B cell (primary cell): Measurements from ENCODE around the gene TDRD9. TPM values are rescaled to one million over a fixed set of nuclear protein-coding genes. Genes with fewer than 3 reads are reported as not detected.

Experiments
- ATAC-seq: fragments of 200-7000 bp; cut with Tn5 transposase; one replicate; pipeline ENCODE4 v1.10.0; 2021; ENCODE audit warnings: low read depth, mild to moderate bottlenecking, moderate number of reproducible peaks, moderate library complexity
- CTCF ChIA-PET: fragments of 350-600 bp; sonication (Branson Sonifier 250); formaldehyde crosslinking; loops from one replicate; lab custom pipeline; 2021; ENCODE audit warnings: antibody characterized with exemption, inconsistent platforms; lab: Charles Lee
- POLR2A ChIA-PET: fragments of 350-600 bp; sonication (Branson Sonifier 250); formaldehyde crosslinking; loops from one replicate; lab custom pipeline; 2021; ENCODE audit warnings: antibody characterized with exemption; lab: Charles Lee
- DNase-seq: peaks from one replicate; pipeline ENCODE4 v3.0.0; 2013
- H2AFZ ChIP-seq: 2 replicates; pipeline ENCODE4 v1.6.1; 2012; ENCODE audit warnings: mild to moderate bottlenecking, low read depth, low read length; ENCODE audit not compliant: insufficient read depth, poor library complexity, severe bottlenecking
- H3K27ac ChIP-seq, 2 donors: 1 replicate in 1 of 2; 2 replicates in 1 of 2; pipeline ENCODE4 v1.5.1; 2012 to 2013; ENCODE audit warnings: low read length in 2 of 2, mild to moderate bottlenecking in 2 of 2, moderate library complexity in 1 of 2
- H3K27me3 ChIP-seq, 4 experiments: fragments of 200-600 bp in 1 of 4; sonication (generic) in 1 of 4; replicated peaks in 1 of 4; 1 replicate in 2 of 4; 2 replicates in 2 of 4; pipeline versions ENCODE4 v1.6.1 to v1.7.0; 2013 to 2016; ENCODE audit warnings: low read length in 3 of 4, mild to moderate bottlenecking in 2 of 4, mixed read lengths in 1 of 4, moderate library complexity in 1 of 4; ENCODE audit not compliant: insufficient read depth in 4 of 4, control insufficient read depth in 3 of 4; ENCODE audit errors: control extremely low read depth in 1 of 4
- H3K36me3 ChIP-seq, 2 experiments: replicated peaks in 1 of 2; 1 replicate in 1 of 2; 2 replicates in 1 of 2; pipeline versions ENCODE4 v1.6.1 to v1.7.1; 2013; ENCODE audit warnings: low read length in 1 of 2; ENCODE audit not compliant: insufficient read depth in 2 of 2, control insufficient read depth in 1 of 2; ENCODE audit errors: control extremely low read depth in 1 of 2, extremely low read depth in 1 of 2
- H3K4me1 ChIP-seq, 2 donors: fragments of 200-600 bp in 1 of 2; sonication (generic) in 1 of 2; 1 replicate in 1 of 2; 2 replicates in 1 of 2; pipeline versions ENCODE4 v1.5.1 to v1.6.1; 2013 to 2017; ENCODE audit warnings: low read length in 2 of 2; ENCODE audit not compliant: control insufficient read depth in 2 of 2, insufficient read depth in 2 of 2
- H3K4me2 ChIP-seq: replicated peaks from 2 replicates; pipeline ENCODE3; 2012; ENCODE audit warnings: mild to moderate bottlenecking, low read depth, low read length; ENCODE audit not compliant: poor library complexity, severe bottlenecking
- H3K4me3 ChIP-seq, 5 experiments: fragments of 200-600 bp in 1 of 5; sonication (generic) in 1 of 5; 1 replicate in 3 of 5; 2 replicates in 2 of 5; pipeline versions ENCODE4 v1.5.1 to v1.7.0; 2011 to 2016; ENCODE audit warnings: low read length in 4 of 5, mild to moderate bottlenecking in 4 of 5, low read depth in 2 of 5, control low read depth in 1 of 5, moderate library complexity in 1 of 5; ENCODE audit not compliant: insufficient read depth in 1 of 5; ENCODE audit errors: control extremely low read depth in 1 of 5, extremely low read depth in 1 of 5
- H3K79me2 ChIP-seq: fragments of 200-600 bp; sonication (generic); one replicate; pipeline ENCODE4 v1.6.0; 2016; ENCODE audit warnings: low read length; ENCODE audit not compliant: control insufficient read depth, insufficient read depth
- H3K9ac ChIP-seq: fragments of 200-600 bp; sonication (generic); 2 replicates; pipeline ENCODE4 v1.6.1; 2017; ENCODE audit warnings: mild to moderate bottlenecking, low read length, moderate library complexity
- H3K9me3 ChIP-seq, 3 donors: one replicate each; pipeline versions ENCODE4 v1.6.1 to v1.7.1; 2013; ENCODE audit warnings: low read length in 2 of 3; ENCODE audit not compliant: control insufficient read depth in 2 of 3, insufficient read depth in 1 of 3; ENCODE audit errors: control extremely low read depth in 1 of 3
- H4K20me1 ChIP-seq: 2 replicates; pipeline ENCODE4 v1.6.0; 2012; ENCODE audit warnings: mild to moderate bottlenecking, low read length; ENCODE audit not compliant: insufficient read depth, control insufficient read depth, poor library complexity, severe bottlenecking
- H3K27ac Mint-ChIP-seq: one replicate; pipeline ENCODE4 v1.8.0; 2021; ENCODE audit warnings: mixed read lengths
- H3K27me3 Mint-ChIP-seq: one replicate; pipeline ENCODE4 v1.8.0; 2021; ENCODE audit warnings: mixed read lengths
- H3K4me1 Mint-ChIP-seq: one replicate; pipeline ENCODE4 v1.8.0; 2021; ENCODE audit warnings: mixed read lengths
- H3K4me3 Mint-ChIP-seq: one replicate; pipeline ENCODE4 v1.8.0; 2021; ENCODE audit warnings: mixed read lengths
- H3K9me3 Mint-ChIP-seq: one replicate; pipeline ENCODE4 v1.8.0; 2022; ENCODE audit warnings: mixed read lengths; ENCODE audit not compliant: insufficient read depth
- EZH2 ChIP-seq: IDR thresholded peaks from 2 replicates; pipeline ENCODE4 v1.6.1; 2012; ENCODE audit warnings: borderline replicate concordance, low read depth, mild to moderate bottlenecking, moderate library complexity, low read length; ENCODE audit not compliant: insufficient read depth, poor library complexity, severe bottlenecking
- WGBS: methylation state at CpG from one replicate; pipeline ENCODE4 v1.1.5; 2013; ENCODE audit warnings: missing lambda C conversion rate; ENCODE audit not compliant: insufficient coverage; 5-methylcytosine and 5-hydroxymethylcytosine counted together
- intact Hi-C: fragments of 100-400 bp; cut with micrococcal nuclease; formaldehyde crosslinking; loops from one replicate; pipeline ENCODE4 v1.10.0; 2022
- polyA plus RNA-seq: library from polyadenylated mRNA; depleted of rRNA; stranded (reverse); fragments of >200 nt; gene quantifications from 2 replicates; pipeline ENCODE4 v1.2.3, GENCODE V29; 2012
- total RNA-seq, 2 donors: library from RNA; stranded (reverse); fragments of 120-200 nt in 1 of 2; gene quantifications; 1 replicate in 1 of 2; 2 replicates in 1 of 2; pipeline versions ENCODE4 v1.2.3 to v1.2.4, GENCODE V29; 2013 to 2022
- TF ChIP-seq, protein P1 (sequence below): fragments of 200-600 bp; IDR thresholded peaks from one replicate; pipeline ENCODE4 v1.8.0; 2022; ENCODE audit warnings: antibody characterized with exemption, mild to moderate bottlenecking

Gene TDRD9
- total and polyA plus RNA-seq, 2 donors (not counting 1 experiment from before 2014, with no cell fraction given) = 1.1 to 2.4 TPM

GRCh38 chr14:104099096-104100041 lies 171.1 kb downstream of the TDRD9 start:
- WGBS = 81% methylated on average over 22 of the region's 26 CpGs
- CTCF ChIA-PET = interaction anchor here (0.6 kb wide), 1 partner anchor 24 kb away, joined by 3 read pairs; no protein-coding TSS in a partner anchor
- no peak for ATAC-seq

More at GRCh38 chr14:104099096-104100041, 171.1 kb downstream of the TDRD9 start:
- POLR2A ChIA-PET = no interaction called here
- Mint-ChIP-seq H3K4me1 (peaks cover 4% of the 10 kb centered on the region), H3K4me3 (no peak overlapping the region), H3K9me3 (no peaks in the 10 kb centered on the region), H3K27ac (no peak overlapping the region), H3K27me3 (peaks cover 3% of the 10 kb centered on the region)
- no peaks in the 10 kb centered on the region for H4K20me1 ChIP-seq
- no peak overlapping the region for H3K4me2 ChIP-seq
- no peaks in the 10 kb centered on the region for H3K27me3 ChIP-seq
- no peak overlapping the region for H3K9ac ChIP-seq
- no peaks in the 10 kb centered on the region for H3K36me3 ChIP-seq
- intact Hi-C loops = no loop called here
- peaks cover 0 to 5% of the 10 kb centered on the region in 2 donors for H3K4me1 ChIP-seq
- no peak overlapping the region for H3K27ac ChIP-seq
- H3K4me3 ChIP-seq = no peak overlapping the region
- DNase-seq = no peak
- H3K79me2 ChIP-seq = no peaks in the 10 kb centered on the region
- TF ChIP-seq, protein P1, sequence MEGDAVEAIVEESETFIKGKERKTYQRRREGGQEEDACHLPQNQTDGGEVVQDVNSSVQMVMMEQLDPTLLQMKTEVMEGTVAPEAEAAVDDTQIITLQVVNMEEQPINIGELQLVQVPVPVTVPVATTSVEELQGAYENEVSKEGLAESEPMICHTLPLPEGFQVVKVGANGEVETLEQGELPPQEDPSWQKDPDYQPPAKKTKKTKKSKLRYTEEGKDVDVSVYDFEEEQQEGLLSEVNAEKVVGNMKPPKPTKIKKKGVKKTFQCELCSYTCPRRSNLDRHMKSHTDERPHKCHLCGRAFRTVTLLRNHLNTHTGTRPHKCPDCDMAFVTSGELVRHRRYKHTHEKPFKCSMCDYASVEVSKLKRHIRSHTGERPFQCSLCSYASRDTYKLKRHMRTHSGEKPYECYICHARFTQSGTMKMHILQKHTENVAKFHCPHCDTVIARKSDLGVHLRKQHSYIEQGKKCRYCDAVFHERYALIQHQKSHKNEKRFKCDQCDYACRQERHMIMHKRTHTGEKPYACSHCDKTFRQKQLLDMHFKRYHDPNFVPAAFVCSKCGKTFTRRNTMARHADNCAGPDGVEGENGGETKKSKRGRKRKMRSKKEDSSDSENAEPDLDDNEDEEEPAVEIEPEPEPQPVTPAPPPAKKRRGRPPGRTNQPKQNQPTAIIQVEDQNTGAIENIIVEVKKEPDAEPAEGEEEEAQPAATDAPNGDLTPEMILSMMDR = no peak
- TF ChIP-seq EZH2 = no peak
- no peak overlapping the region for H2AFZ ChIP-seq
- H3K9me3 ChIP-seq = no peaks in the 10 kb centered on the region
